Left ventricle myocardium superior (tissue), 1 donor: Measurements from ENCODE around the gene CADM1. TPM values are rescaled to one million over a fixed set of nuclear protein-coding genes. Genes with fewer than 3 reads are reported as not detected.
A peak's percentile ranks its signal among the peaks of the same experiment; 100 is the strongest.

Experiments used
- ATAC-seq: fragments of 200-7000 bp; cut with Tn5 transposase; one replicate; pipeline ENCODE4 v1.9.1; 2020; ENCODE audit warnings: mild to moderate bottlenecking, moderate library complexity
- DNase-seq: peaks from one replicate; pipeline ENCODE4 v3.0.0-alpha.2; 2020
- intact Hi-C: fragments of 100-400 bp; cut with micrococcal nuclease; formaldehyde crosslinking; loops from one replicate; pipeline ENCODE4 v1.11.0; 2022
- total RNA-seq: library from RNA; stranded (reverse); fragmentation: NEBNext Ultra II Directional; extraction: Animal tissue kit (Norgen Biotek cat#: 25700); gene quantifications from one replicate; pipeline ENCODE4 v1.2.1, GENCODE V29; 2021
- donor health status: DM: no; HTN: yes; CAD: no; lungs with severe emphysema.

Gene CADM1
- total RNA-seq, 1 donor from 2014 or later: 38.5 TPM

- ATAC-seq (no peak), DNase-seq (no peak)
- intact Hi-C loops: no loop called here
Measured at GRCh38 chr11:115304774-115305472, 199.3 kb downstream of the CADM1 start.

GRCh38 chr11:115303929-115304531 is 200.2 kb downstream of the CADM1 start:
- DNase-seq: no peak
- no peak for ATAC-seq
- intact Hi-C loops: no loop called here

GRCh38 chr11:115302946-115303703 is 201.1 kb downstream of the CADM1 start:
- DNase-seq (no peak), ATAC-seq (no peak)
- intact Hi-C loops: no loop called here

- DNase-seq (no peak), ATAC-seq (no peak)
- intact Hi-C loops: no loop called here
Measured at GRCh38 chr11:115300660-115301428, 203.4 kb downstream of the CADM1 start.

GRCh38 chr11:115298300-115299012 is 205.8 kb downstream of the CADM1 start:
- intact Hi-C loops: no loop called here
- peak; percentile 94 for ATAC-seq
- no peak for DNase-seq

DNA sequence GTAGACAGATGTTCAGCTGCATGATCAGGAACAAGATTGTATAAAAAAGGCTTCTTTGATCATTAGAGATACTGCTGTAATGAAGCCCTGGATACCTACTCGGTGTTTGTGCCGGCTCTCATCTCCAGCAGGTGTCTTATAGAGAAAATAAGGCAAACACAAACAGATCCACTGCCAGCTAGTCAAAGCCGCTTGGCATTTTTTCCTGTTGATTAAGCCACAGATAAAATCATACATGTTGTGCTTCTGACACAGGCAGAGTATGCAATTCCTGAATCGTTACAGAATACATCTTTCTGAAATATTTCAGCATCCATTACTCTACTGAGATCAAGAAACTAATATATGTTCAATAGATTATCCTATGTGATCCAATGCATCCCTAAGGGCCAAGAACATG is 206.9 kb downstream of the CADM1 start:
- DNase-seq: no peak
- no peak for ATAC-seq
- intact Hi-C loops: no loop called here

- DNase-seq (no peak), ATAC-seq (peak; percentile 60)
- intact Hi-C loops: no loop called here
Measured at GRCh38 chr11:115291325-115291724, 212.9 kb downstream of the CADM1 start.

DNA sequence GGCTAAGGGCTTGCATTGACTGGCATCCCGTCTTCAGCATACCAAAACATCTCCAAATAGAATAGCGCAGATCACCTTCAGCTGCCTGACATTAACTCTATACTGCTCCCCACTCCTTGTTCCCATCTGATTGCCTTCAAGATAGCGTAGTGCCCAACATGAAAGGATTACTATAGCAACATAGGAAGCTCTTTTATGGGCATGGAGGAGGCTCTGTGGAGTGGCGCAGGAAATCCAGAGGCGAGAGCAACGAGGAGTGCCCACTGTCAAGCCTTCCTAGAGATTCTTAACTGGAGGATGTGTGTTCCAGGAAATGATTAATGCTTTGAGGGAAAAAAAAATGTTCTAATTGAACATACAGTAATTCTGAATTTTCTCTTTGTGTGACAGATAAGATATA is 213.3 kb downstream of the CADM1 start:
- peak; percentile 56 for ATAC-seq
- intact Hi-C loops: no loop called here
- no peak for DNase-seq

- ATAC-seq: no peak
- intact Hi-C loops: no loop called here
- DNase-seq: no peak
Measured at GRCh38 chr11:115290479-115290878, 213.7 kb downstream of the CADM1 start.

DNA sequence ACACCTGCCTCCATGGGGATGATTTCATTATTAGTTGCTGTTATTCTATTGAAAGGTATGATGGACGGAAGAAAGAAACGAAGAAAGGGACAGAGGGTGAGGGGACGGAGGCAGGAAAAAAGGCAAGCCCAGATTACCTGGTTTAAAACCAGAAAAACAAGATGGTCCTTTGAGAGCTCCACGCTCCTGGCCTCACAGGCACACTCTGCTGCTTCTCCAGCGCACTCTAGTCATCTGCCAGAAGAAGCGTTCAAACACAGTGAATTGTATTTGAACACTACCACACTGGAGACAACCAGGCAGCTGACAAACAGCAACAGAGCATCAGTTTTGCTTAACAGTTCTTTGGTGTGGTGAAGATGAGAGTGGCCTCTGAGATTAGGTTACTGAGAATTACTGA is 216.9 kb downstream of the CADM1 start:
- intact Hi-C loops: no loop called here
- DNase-seq (no peak), ATAC-seq (no peak)

DNA sequence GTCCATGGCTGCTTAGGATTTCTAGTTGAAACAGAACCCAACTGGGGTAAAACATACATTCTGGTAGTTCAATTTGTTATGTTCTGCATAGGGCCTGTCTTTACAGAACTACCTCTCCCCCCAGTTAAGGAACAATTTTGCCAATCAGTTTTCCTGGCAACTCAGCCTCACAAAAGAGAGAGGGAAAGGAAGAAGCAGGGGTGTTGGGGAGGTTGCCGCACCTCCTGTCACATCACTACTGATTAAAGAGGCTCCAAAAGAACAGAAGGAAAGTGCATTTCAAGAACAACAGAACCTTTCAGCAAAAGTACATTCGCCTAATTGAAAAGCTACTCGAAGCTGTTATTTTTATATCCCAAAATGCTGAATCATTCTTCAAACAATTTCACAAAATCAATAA is 217.6 kb downstream of the CADM1 start:
- DNase-seq (no peak), ATAC-seq (no peak)
- intact Hi-C loops: no loop called here

- DNase-seq (no peak), ATAC-seq (no peak)
- intact Hi-C loops: no loop called here
Measured at GRCh38 chr11:115284773-115285172, 219.4 kb downstream of the CADM1 start.

DNA sequence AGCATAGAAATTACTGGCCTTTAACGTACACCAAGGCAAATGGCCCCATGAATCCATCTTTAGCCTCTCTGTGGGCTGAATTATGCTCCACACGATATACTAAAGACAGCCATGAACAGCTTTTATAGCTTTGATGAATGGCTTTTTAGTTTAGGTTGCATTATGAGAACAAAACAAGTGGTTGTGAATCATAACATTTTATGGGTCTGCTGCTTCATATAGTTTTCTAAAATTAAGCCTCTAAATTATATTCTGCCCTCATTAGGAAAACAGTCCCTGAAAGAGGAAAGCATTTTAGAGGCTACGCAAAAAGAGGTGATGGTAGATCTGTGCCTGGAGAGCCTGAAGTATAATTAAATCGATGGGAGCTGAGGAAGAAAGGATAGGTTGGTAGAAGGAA is 221.3 kb downstream of the CADM1 start:
- no peak for DNase-seq
- no peak for ATAC-seq
- intact Hi-C loops: no loop called here

DNA sequence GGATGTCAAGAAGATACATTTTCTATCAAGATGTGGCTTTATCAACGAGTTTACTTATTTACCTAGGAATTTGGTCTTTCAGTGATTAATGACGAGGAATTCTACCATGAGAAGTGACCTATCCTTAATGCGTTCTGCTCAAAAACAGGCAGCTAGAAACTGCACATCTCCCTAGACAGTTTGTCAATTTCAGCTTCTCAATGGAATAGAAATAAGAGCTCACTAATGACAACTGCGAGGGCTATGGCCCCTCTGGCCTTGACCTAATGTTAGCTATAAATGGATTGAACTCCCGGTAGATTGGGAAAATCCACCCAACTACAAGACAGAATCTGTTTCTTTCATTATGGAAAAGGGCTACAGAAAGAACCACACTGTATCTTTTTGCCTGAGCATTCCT is 223.4 kb downstream of the CADM1 start:
- no peak for DNase-seq
- intact Hi-C loops: no loop called here
- no peak for ATAC-seq

DNA sequence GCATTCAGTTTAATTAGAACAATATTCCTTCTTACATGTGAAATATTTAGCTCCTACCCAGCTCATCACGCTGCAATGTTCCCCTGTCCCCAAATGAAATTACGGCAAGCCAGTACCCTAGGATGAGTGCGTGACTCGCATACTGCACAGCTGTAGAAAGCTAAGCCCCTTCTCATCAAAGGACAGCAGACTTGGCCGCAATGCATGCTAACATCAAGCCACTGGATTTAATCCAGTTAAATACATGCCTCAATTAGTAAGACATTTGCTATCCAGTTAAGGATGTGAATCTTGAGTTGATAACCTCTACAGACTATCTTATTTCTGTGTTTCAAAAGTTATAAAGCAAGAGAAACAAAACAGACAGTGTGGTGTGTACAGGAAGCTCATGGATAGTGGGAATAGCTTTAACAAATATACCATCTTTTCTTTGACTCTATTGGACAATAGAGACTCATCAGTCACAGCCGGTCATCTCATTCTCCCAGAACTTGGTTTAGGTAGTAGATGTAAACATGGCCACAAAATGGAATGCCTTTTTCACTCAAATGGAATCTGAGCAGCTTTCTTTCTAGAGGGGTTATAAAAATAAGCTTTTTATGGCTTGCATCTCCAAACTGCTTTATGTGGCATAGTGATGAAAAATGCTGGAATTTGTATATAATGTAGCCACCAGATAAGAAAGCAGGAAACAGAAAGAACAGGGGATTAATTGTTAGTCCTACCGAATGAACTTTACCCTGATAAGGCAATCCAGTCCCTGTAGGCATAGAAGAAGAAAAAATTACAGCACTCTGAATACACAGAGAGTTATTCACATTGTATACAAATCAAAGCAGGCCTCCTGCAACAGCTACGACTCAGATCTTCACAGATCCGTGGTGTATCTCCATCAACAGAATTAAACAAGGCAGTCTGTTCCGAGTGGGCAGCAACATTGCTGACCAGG is 224.1 kb downstream of the CADM1 start:
- intact Hi-C loops: no loop called here

DNA sequence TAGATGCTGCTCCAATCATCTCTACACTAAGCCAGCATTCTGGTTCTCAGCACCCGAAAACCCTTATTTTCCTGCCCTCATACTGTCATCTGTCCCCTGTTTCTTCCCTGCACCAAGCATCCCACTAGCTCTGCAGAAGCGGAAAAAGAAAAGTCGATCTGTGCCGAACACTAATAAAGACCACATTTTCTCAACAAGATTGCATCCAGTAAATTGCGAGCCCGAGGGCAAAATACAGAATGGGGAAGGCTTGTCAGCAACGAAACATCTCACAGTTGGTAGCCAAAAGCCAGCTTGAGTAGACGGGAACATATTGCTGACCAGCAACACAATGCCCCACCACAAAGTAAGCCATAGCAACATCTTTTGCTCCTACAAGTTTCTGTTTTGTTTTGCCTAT is 227.4 kb downstream of the CADM1 start:
- ATAC-seq: no peak
- intact Hi-C loops: no loop called here
- no peak for DNase-seq

More for the DNA sequence above, 224.1 kb downstream of the CADM1 start:
- ATAC-seq (no peak), DNase-seq (no peak)

DNA sequence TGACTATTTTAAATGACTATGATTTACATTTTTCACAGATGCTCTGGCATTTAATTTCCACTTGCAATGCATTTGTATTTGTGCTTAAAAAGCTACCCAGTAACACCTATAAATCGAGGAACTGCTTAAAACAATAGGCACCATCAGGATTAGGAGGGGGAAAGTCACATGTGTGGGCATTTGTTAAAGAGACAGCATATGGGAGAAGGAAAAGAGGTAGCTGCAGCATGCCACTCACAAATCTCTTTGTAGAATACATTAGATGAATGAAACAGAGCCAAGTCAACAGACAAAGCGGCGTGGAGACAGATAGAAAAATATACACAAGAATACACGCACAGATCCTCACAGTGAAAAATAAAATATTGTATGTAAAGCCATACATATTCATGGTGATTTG is 228.0 kb downstream of the CADM1 start:
- intact Hi-C loops: no loop called here
- DNase-seq: no peak

GRCh38 chr11:115275045-115275444 is 229.2 kb downstream of the CADM1 start:
- no peak for ATAC-seq
- no peak for DNase-seq
- intact Hi-C loops: no loop called here

More for the DNA sequence above, 228.0 kb downstream of the CADM1 start:
- ATAC-seq: no peak
